HepG2 (cell line): ENCODE data around the gene SLC48A1. TPM values are rescaled to one million over a fixed set of nuclear protein-coding genes. Genes with fewer than 3 reads are reported as not detected.

Experiments
- ATF2 ChIP-seq: sonication (generic); formaldehyde crosslinking; IDR thresholded peaks from 2 replicates; pipeline ENCODE4 v1.4.0; 2020; ENCODE audit warnings: missing genetic modification reagents
- ATF7 ChIP-seq, 2 experiments: fragments of 450-650 bp in 1 of 2; sonication (generic) in 1 of 2; formaldehyde crosslinking in 1 of 2; IDR thresholded peaks; 2 replicates each; pipeline versions ENCODE4 v1.4.0 to v1.6.1; 2016 to 2020; ENCODE audit warnings: antibody characterized with exemption in 1 of 2, mild to moderate bottlenecking in 1 of 2, missing genetic modification reagents in 1 of 2
- BRF2 ChIP-seq: sonication (generic); formaldehyde crosslinking; IDR thresholded peaks from 2 replicates; pipeline ENCODE4 v1.8.1; 2022; ENCODE audit warnings: mild to moderate bottlenecking, missing genetic modification reagents
- CBX1 ChIP-seq: IDR thresholded peaks from one replicate; pipeline ENCODE4 v1.6.1; 2016; ENCODE audit warnings: antibody characterized with exemption, low read depth
- CBX2 ChIP-seq, 2 experiments: fragments of 200-600 bp in 1 of 2; sonication (generic); formaldehyde crosslinking in 1 of 2; IDR thresholded peaks; 2 replicates each; pipeline versions ENCODE4 v1.7.0 to v1.8.1; 2018 to 2022; ENCODE audit warnings: low read depth in 2 of 2, low read length in 1 of 2, mild to moderate bottlenecking in 1 of 2, missing genetic modification reagents in 1 of 2
- CREM ChIP-seq, 2 experiments: sonication (generic) in 1 of 2; formaldehyde crosslinking in 1 of 2; IDR thresholded peaks; 2 replicates each; pipeline versions ENCODE4 v1.4.0 to v1.6.1; 2016 to 2020; ENCODE audit warnings: antibody characterized with exemption in 1 of 2, mild to moderate bottlenecking in 1 of 2, missing genetic modification reagents in 1 of 2
- DNMT1 ChIP-seq: sonication (generic); formaldehyde crosslinking; IDR thresholded peaks from 2 replicates; pipeline ENCODE4 v1.5.1; 2020; ENCODE audit warnings: mild to moderate bottlenecking, missing genetic modification reagents
- HMGA1 ChIP-seq: sonication (generic); formaldehyde crosslinking; conservative IDR thresholded peaks from 2 replicates; pipeline ENCODE4 v1.4.0; 2020; ENCODE audit warnings: missing genetic modification reagents
- KDM3A ChIP-seq: IDR thresholded peaks from 2 replicates; pipeline ENCODE4 v1.6.1; 2018; ENCODE audit warnings: low read depth, missing compliant biosample characterization
- SRSF4 ChIP-seq: fragments of 200-400 bp; formaldehyde crosslinking; IDR thresholded peaks from one replicate; pipeline ENCODE4 v1.6.1; 2018; ENCODE audit warnings: mild to moderate bottlenecking, low read depth, low read length, moderate library complexity; ENCODE audit not compliant: poor library complexity, severe bottlenecking
- ZFP37 ChIP-seq: sonication (generic); formaldehyde crosslinking; IDR thresholded peaks from 2 replicates; pipeline ENCODE4 v1.4.0; 2020; ENCODE audit warnings: missing genetic modification reagents, borderline replicate concordance
- ZKSCAN5 ChIP-seq: sonication (generic); formaldehyde crosslinking; IDR thresholded peaks from 2 replicates; pipeline ENCODE4 v1.5.1; 2020; ENCODE audit warnings: mild to moderate bottlenecking, missing genetic modification reagents
- ZNF142 ChIP-seq: sonication (generic); formaldehyde crosslinking; IDR thresholded peaks from 2 replicates; pipeline ENCODE4 v1.4.0; 2020; ENCODE audit warnings: missing genetic modification reagents
- ZNF224 ChIP-seq: sonication (generic); formaldehyde crosslinking; IDR thresholded peaks from 2 replicates; pipeline ENCODE4 v1.5.0; 2020; ENCODE audit warnings: mild to moderate bottlenecking, missing genetic modification reagents
- ZNF547 ChIP-seq: sonication (generic); formaldehyde crosslinking; IDR thresholded peaks from 2 replicates; pipeline ENCODE4 v1.5.1; 2020; ENCODE audit warnings: mild to moderate bottlenecking, missing genetic modification reagents
- ZNF558 ChIP-seq: sonication (generic); formaldehyde crosslinking; IDR thresholded peaks from 2 replicates; pipeline ENCODE4 v1.9.0; 2022; ENCODE audit warnings: mild to moderate bottlenecking, missing genetic modification reagents, borderline replicate concordance
- ZNF841 ChIP-seq: sonication (generic); formaldehyde crosslinking; IDR thresholded peaks from 2 replicates; pipeline ENCODE4 v1.8.1; 2023; ENCODE audit warnings: missing genetic modification reagents, borderline replicate concordance
- polyA plus RNA-seq, 8 experiments: library from polyadenylated mRNA; depleted of rRNA in 3 of 8; stranded (reverse) in 7 of 8; unstranded in 1 of 8; fragments of >200 nt; fragmentation: Illumina TruSeq in 4 of 8; extraction: Trizol in 4 of 8; gene quantifications; 2 replicates each; pipeline versions ENCODE4 v1.2.1 to v1.2.3, GENCODE V29; 2011 to 2016; ENCODE audit warnings: low read depth in 4 of 8, missing spikeins in 1 of 8, mixed read lengths in 1 of 8; ENCODE audit not compliant: insufficient read depth in 1 of 8
- total RNA-seq, 5 experiments: library from RNA; depleted of rRNA; stranded (reverse); fragments of >200 nt; fragmentation: Illumina TruSeq; extraction: Trizol; gene quantifications; 2 replicates each; pipeline ENCODE4 v1.2.3, GENCODE V29; 2016; ENCODE audit warnings: low read depth in 1 of 5
- TF ChIP-seq, protein P1 (sequence below): sonication (generic); formaldehyde crosslinking; conservative IDR thresholded peaks from 2 replicates; pipeline ENCODE4 v1.5.0; 2020; ENCODE audit warnings: missing genetic modification reagents

Gene SLC48A1
- total and polyA plus RNA-seq, 2 of the 13 experiments (the other 11 are each of a cell fraction or from before 2014, with no cell fraction given): 2.2 to 3.7 TPM

GRCh38 chr12:47819138-47819895, 46.3 kb downstream of the SLC48A1 start (continued):
- TF ChIP-seq ZNF142 (no peak), CREM (IDR thresholded peaks at IDR 0.05) (no peak), CREM (CRISPR knock-in tag; IDR thresholded peaks at IDR 0.05) (no peak), BRF2 (CRISPR knock-in tag) (no peak), ZNF224 (CRISPR knock-in tag) (no peak), CBX1 (no peak), ATF2 (CRISPR knock-in tag) (no peak), DNMT1 (CRISPR knock-in tag) (no peak), ZNF841 (CRISPR knock-in tag) (no peak), ZKSCAN5 (CRISPR knock-in tag) (no peak), ATF7 (IDR thresholded peaks at IDR 0.05) (no peak), ATF7 (CRISPR knock-in tag; IDR thresholded peaks at IDR 0.05) (no peak), ZNF558 (no peak), CBX2 (IDR thresholded peaks at IDR 0.05; ENCODE audit: low read depth, low read length) (no peak), CBX2 (CRISPR knock-in tag; IDR thresholded peaks at IDR 0.05; ENCODE audit: low read depth) (no peak), ZNF547 (CRISPR knock-in tag) (no peak), HMGA1 (CRISPR knock-in tag) (no peak), KDM3A (CRISPR knock-in tag) (no peak), SRSF4 (no peak), ZFP37 (CRISPR knock-in tag) (no peak)
- TF ChIP-seq, protein P1, sequence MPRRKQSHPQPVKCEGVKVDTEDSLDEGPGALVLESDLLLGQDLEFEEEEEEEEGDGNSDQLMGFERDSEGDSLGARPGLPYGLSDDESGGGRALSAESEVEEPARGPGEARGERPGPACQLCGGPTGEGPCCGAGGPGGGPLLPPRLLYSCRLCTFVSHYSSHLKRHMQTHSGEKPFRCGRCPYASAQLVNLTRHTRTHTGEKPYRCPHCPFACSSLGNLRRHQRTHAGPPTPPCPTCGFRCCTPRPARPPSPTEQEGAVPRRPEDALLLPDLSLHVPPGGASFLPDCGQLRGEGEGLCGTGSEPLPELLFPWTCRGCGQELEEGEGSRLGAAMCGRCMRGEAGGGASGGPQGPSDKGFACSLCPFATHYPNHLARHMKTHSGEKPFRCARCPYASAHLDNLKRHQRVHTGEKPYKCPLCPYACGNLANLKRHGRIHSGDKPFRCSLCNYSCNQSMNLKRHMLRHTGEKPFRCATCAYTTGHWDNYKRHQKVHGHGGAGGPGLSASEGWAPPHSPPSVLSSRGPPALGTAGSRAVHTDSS (CRISPR knock-in tag): no peak
